ENCODE results near the gene NUTF2.

Gene NUTF2

GRCh38 chr16:67842509-67843342 is 4.0 kb upstream of the NUTF2 start (continued):
- TF ChIP-seq ZBTB11 (tag by site-specific recombination; conservative IDR thresholded peaks at IDR 0.05; ENCODE audit: low read depth), result 0 out of 2 replicates have a peak, but pooled peaks have one; percentile 25
- TF ChIP-seq ZNF19 (tag by site-specific recombination; IDR thresholded peaks at IDR 0.05; ENCODE audit: low read depth), result no peak
- no peak for TF ChIP-seq SP2 (tag by site-specific recombination; IDR thresholded peaks at IDR 0.05)
- no peak for TF ChIP-seq ZNF184 (tag by site-specific recombination; IDR thresholded peaks at IDR 0.05)
- no peak for TF ChIP-seq ZBTB21 (tag by site-specific recombination; IDR thresholded peaks at IDR 0.05)
- no peak for TF ChIP-seq ZNF626 (tag by site-specific recombination; IDR thresholded peaks at IDR 0.05)
- no peak for TF ChIP-seq INSM2 (tag by site-specific recombination; IDR thresholded peaks at IDR 0.05)
- no peak for TF ChIP-seq BCL11A (tag by site-specific recombination; IDR thresholded peaks at IDR 0.05; ENCODE audit: low read depth)
- TF ChIP-seq ZNF37A (tag by site-specific recombination; IDR thresholded peaks at IDR 0.05), result no peak
- TF ChIP-seq ZNF555 (tag by site-specific recombination; conservative IDR thresholded peaks at IDR 0.05), result no peak
- TF ChIP-seq ZSCAN18 (tag by site-specific recombination; IDR thresholded peaks at IDR 0.05), result no peak
- TF ChIP-seq ZNF398 (tag by site-specific recombination; IDR thresholded peaks at IDR 0.05), result no peak
- no peak for TF ChIP-seq ZNF623 (tag by site-specific recombination; IDR thresholded peaks at IDR 0.05)
- no peak for TF ChIP-seq ZNF292 (tag by site-specific recombination; IDR thresholded peaks at IDR 0.05; ENCODE audit: borderline replicate concordance, low read depth)
- no peak for TF ChIP-seq ZNF426 (tag by site-specific recombination; IDR thresholded peaks at IDR 0.05)
- TF ChIP-seq ZNF202 (tag by site-specific recombination; IDR thresholded peaks at IDR 0.05; ENCODE audit: borderline replicate concordance), result no peak
- no peak for TF ChIP-seq ZFP69B (tag by site-specific recombination; IDR thresholded peaks at IDR 0.05)
- no peak for TF ChIP-seq ZNF416 (tag by site-specific recombination; IDR thresholded peaks at IDR 0.05)
- no peak for TF ChIP-seq ZNF114 (tag by site-specific recombination; IDR thresholded peaks at IDR 0.05)
- TF ChIP-seq ZNF214 (tag by site-specific recombination; IDR thresholded peaks at IDR 0.05; ENCODE audit: borderline replicate concordance), result no peak
- no peak for TF ChIP-seq ZNF843 (tag by site-specific recombination; IDR thresholded peaks at IDR 0.05)
- 0 out of 2 replicates have a peak, but pooled peaks have one; percentile 9 for TF ChIP-seq BCL6B (tag by site-specific recombination; IDR thresholded peaks at IDR 0.05)
- no peak for TF ChIP-seq ZNF488 (tag by site-specific recombination; IDR thresholded peaks at IDR 0.05)
- TF ChIP-seq ZNF362 (tag by site-specific recombination; IDR thresholded peaks at IDR 0.05), result no peak
- TF ChIP-seq ZNF121 (tag by site-specific recombination; IDR thresholded peaks at IDR 0.05), result no peak
- no peak for TF ChIP-seq ZNF704 (tag by site-specific recombination; IDR thresholded peaks at IDR 0.05)
